ENCODE data around the gene SPAAR.
"Not testable (repeated sequence)": the region's sequence is repeated elsewhere in the genome, so short reads cannot be mapped to it uniquely, and the experiment has no call there.

Gene SPAAR

GRCh38 chr9:35909687-35910612 is 660 bp downstream of the SPAAR start:
- no peak for TF ChIP-seq CTCF (IDR thresholded peaks at IDR 0.05; ENCODE audit: insufficient read depth, missing control alignments)
- FAIRE-seq = no peak
- no peak for DNase-seq (ENCODE audit: insufficient read length, low spot score)

DNA sequence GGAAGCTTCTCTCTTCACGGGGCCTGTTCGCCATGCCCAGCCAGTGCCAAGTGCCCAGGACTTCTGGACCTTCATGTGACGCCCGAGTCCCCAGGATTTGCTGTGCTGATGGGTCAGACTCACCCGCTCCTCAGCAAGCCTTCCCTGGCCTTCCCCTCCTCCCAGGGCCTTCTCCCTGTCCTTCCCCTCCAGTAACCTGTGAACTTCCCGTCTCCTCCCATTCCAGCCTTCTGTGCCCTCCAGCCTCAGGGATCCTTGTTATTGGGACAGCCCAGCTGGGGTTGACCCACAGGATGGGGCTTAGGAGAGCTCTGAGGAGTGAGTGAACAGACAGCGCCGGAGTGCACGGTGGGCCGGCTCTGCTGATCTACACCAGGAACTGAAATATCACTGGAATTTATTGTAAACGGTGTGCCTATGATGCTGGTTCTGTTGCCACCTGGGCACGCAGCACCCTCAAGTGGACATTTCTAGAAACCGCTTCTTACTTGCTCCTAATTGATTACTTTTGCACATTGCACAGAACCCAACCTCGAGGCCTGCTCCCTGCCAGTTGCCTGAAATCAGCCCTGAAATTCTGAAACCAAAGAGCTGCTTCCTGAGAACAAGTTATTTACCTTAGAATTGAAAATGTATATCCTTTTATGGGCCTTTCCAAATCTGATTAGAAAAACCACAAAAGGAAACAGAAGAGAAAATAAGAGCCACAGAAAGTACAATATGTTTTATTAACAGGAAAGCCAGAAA is 1.5 kb downstream of the SPAAR start:
- DNase-seq (ENCODE audit: insufficient read length, low spot score) (no peak), FAIRE-seq (no peak)

DNA sequence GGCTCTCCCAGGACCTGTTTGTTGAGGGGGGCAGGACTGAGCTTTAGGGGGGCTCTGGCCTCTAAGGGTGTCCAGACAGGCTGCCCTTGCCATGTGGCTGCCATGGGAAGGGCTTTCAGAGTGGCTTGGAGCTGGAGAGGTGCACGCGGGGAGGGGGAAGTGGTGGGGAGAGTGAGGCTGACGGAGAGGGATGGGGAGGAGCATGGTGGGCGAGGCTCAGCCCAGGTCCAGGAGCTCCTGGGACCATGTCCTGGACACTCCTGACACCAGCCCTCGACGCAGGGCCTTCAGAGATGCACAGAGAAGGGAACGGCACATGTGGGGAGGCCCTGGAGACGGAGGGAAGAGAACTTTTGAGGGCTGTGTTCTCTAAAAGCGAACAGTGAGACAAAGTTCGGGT is 2.4 kb downstream of the SPAAR start:
- no peak for TF ChIP-seq CTCF (IDR thresholded peaks at IDR 0.05; ENCODE audit: insufficient read depth, missing control alignments)
- FAIRE-seq (no peak), DNase-seq (ENCODE audit: insufficient read length, low spot score) (no peak)

More for the DNA sequence above, 1.5 kb downstream of the SPAAR start:
- peak; percentile 36 for TF ChIP-seq CTCF (IDR thresholded peaks at IDR 0.05; ENCODE audit: insufficient read depth, missing control alignments)

DNA sequence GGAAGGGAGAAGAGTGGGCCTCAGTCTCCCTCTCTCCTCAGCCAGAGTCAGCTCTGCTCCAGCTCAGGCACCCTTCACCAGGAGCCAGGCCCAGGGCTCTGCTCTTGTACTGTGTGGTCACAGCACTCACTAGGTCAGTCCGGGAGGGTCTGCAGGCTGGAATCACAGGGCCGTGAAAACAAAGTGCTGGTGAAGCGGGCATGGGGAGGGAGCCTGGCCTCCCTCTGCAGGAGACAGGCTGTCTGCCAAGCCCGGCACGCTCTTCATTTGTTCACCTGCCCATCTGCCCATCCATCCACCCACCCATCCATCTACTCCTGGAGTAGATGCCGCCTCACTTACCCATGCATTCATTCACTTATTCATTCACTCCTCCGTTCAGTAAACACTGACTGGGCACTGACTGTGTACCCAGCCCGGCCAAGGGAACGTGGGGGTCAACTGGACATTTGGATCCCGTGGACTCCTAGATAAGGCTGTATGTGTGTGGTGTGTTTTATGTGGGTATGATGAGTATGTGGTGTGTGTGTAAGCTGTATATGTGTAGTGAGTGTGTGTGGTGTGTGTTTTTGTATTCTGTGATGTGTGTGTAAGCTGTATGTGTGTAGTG is 3.6 kb downstream of the SPAAR start:
- FAIRE-seq = no peak
- TF ChIP-seq CTCF (IDR thresholded peaks at IDR 0.05; ENCODE audit: insufficient read depth, missing control alignments) = no peak
- DNase-seq (ENCODE audit: insufficient read length, low spot score) = no peak

GRCh38 chr9:35913429-35913828 is 4.1 kb downstream of the SPAAR start:
- not testable (repeated sequence) for DNase-seq (ENCODE audit: insufficient read length, low spot score)
- FAIRE-seq = peak; percentile 85

- no peak for TF ChIP-seq CTCF (IDR thresholded peaks at IDR 0.05; ENCODE audit: insufficient read depth, missing control alignments)
- FAIRE-seq (peak; percentile 51), DNase-seq (ENCODE audit: insufficient read length, low spot score) (no peak)
These were observed 5.1 kb downstream of the SPAAR start for GRCh38 chr9:35914301-35914807.

- DNase-seq (ENCODE audit: insufficient read length, low spot score) = no peak
- no peak for TF ChIP-seq CTCF (IDR thresholded peaks at IDR 0.05; ENCODE audit: insufficient read depth, missing control alignments)
- FAIRE-seq = no peak
These were observed 6.5 kb downstream of the SPAAR start for GRCh38 chr9:35915681-35916294.

All from D721Med (cell line).